Colonic mucosa (tissue), 4 donors: ENCODE measurements around the gene ACADM. TPM values are rescaled to one million over a fixed set of nuclear protein-coding genes. Genes with fewer than 3 reads are reported as not detected.

ENCODE experiments used
- DNase-seq: peaks from one replicate; pipeline ENCODE4 v3.0.0-alpha.2; 2020
- H3K27ac ChIP-seq: fragments of 200-600 bp; one replicate; pipeline ENCODE4 v1.8.0; 2021
- H3K27me3 ChIP-seq: fragments of 200-600 bp; one replicate; pipeline ENCODE4 v1.8.0; 2021
- H3K36me3 ChIP-seq: fragments of 200-600 bp; one replicate; pipeline ENCODE4 v1.8.0; 2021
- H3K4me1 ChIP-seq: fragments of 200-600 bp; one replicate; pipeline ENCODE4 v1.8.0; 2021; ENCODE audit warnings: mild to moderate bottlenecking
- H3K4me3 ChIP-seq: fragments of 200-600 bp; one replicate; pipeline ENCODE4 v1.8.0; 2021
- H3K9ac ChIP-seq, 2 donors: one replicate each; pipeline ENCODE4 v1.7.0; 2013; ENCODE audit warnings: control low read depth in 2 of 2, low read depth in 2 of 2, low read length in 2 of 2
- H3K9me3 ChIP-seq: fragments of 200-600 bp; one replicate; pipeline ENCODE4 v1.8.0; 2021
- CTCF ChIP-seq: fragments of 200-600 bp; IDR thresholded peaks from one replicate; pipeline ENCODE4 v1.8.0; 2022; ENCODE audit warnings: antibody characterized with exemption, mild to moderate bottlenecking
- intact Hi-C: fragments of 100-400 bp; cut with DNase I; formaldehyde crosslinking; loops from one replicate; pipeline ENCODE4 v1.14.1; 2022
- total RNA-seq, 2 donors: library from RNA; stranded (reverse); fragmentation: NEBNext Ultra II Directional in 1 of 2; extraction: Animal tissue kit (Norgen Biotek cat#: 25700) in 1 of 2; gene quantifications; one replicate each; pipeline ENCODE4 v1.2.1, GENCODE V29; 2021
- donor health status: healthy.
- donor health status: DM: no; HTN: no; CAD: no.
- donor health status: DM: no; HTN: no; CAD: no.

The ACADM gene
- total RNA-seq, 2 donors from 2014 or later, result 38.2 to 68.9 TPM

- Histone ChIP-seq H3K4me3 (no peak overlapping the region), H3K36me3 (no peaks in the 10 kb centered on the region), H3K9ac (no peak overlapping the region), H3K27ac (no peak overlapping the region), H3K9me3 (no peaks in the 10 kb centered on the region), H3K4me1 (no peaks in the 10 kb centered on the region), H3K27me3 (no peaks in the 10 kb centered on the region)
- intact Hi-C loops, result no loop called here
- DNase-seq, result no peak
- TF ChIP-seq CTCF, result no peak
Measured at GRCh38 chr1:75707191-75707590, 17.3 kb upstream of the ACADM start.

DNA sequence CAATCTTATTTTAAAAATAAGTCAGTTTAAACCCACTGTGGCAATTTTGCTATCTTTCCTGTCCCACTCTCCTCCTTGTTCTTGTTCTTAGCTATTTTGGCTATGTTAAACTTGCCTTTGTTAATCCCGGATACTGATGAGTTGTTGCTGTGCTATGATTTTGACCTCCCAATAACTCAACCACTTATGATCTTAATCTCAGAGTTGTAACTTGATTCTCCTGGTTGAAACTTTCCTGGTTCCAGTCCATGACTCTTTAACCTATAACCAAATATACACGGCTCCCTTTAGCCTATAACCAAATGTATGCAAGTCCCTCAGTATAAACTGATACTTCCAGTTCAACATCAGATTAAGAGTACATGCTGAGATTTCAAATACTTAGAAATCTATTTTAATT lies 15.6 kb upstream of the ACADM start:
- no peak overlapping the region for H3K27ac ChIP-seq
- no peak overlapping the region for H3K4me3 ChIP-seq
- no peaks in the 10 kb centered on the region for H3K27me3 ChIP-seq
- no peak for TF ChIP-seq CTCF
- DNase-seq, result no peak
- no peaks in the 10 kb centered on the region for H3K4me1 ChIP-seq
- no peak overlapping the region for H3K9ac ChIP-seq
- H3K36me3 ChIP-seq, result no peaks in the 10 kb centered on the region
- intact Hi-C loops, result no loop called here
- H3K9me3 ChIP-seq, result no peaks in the 10 kb centered on the region

DNA sequence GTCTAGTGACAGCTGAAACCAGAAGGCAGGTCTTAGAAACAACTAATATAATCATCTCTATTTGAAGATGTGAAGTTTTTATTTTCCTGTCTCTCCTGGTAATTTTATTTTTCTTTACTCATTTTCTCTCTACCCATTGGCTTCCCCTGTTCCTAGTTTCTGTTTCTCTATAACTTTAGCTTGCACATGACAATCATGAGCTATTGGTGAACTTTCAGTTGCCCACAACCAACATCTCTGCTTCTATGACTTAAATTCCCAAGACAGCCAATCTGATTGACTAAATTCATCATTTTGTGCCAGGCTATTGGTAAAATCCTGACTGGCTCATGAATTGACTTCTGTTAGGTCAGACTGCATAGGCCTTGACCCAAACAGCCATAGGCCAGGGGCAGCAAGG lies 13.7 kb upstream of the ACADM start:
- TF ChIP-seq CTCF, result no peak
- no peak overlapping the region for H3K27ac ChIP-seq
- H3K4me3 ChIP-seq, result no peak overlapping the region
- H3K27me3 ChIP-seq, result no peaks in the 10 kb centered on the region
- DNase-seq, result no peak
- no peaks in the 10 kb centered on the region for H3K36me3 ChIP-seq
- H3K4me1 ChIP-seq, result no peaks in the 10 kb centered on the region
- no peaks in the 10 kb centered on the region for H3K9me3 ChIP-seq
- no peak overlapping the region for H3K9ac ChIP-seq
- intact Hi-C loops, result no loop called here

DNA sequence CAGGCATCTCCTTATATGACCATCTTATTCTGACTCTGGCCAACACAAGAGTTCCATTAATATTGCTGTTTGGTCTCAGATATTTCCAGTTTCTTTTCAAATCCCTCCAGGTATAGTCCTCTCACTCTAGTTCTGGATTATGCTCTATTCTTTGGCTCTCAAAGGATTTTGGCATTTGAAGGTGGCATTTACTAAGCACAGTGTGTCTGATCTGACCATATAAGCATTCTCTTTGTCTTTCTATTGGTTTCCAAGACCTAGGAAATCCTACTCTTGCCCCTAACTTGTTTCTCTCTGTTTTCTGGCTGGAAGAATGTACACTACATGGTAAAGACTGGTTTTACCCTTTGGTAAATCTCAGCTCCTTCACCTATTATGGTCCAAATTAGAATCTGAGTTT lies 12.7 kb upstream of the ACADM start:
- Histone ChIP-seq H3K36me3 (no peaks in the 10 kb centered on the region), H3K27ac (no peak overlapping the region), H3K4me1 (no peaks in the 10 kb centered on the region), H3K27me3 (no peaks in the 10 kb centered on the region), H3K9me3 (no peaks in the 10 kb centered on the region), H3K9ac (no peak overlapping the region), H3K4me3 (no peak overlapping the region)
- DNase-seq, result no peak
- TF ChIP-seq CTCF, result no peak
- intact Hi-C loops, result no loop called here

- Histone ChIP-seq H3K4me1 (no peaks in the 10 kb centered on the region), H3K27ac (no peak overlapping the region), H3K36me3 (no peaks in the 10 kb centered on the region), H3K27me3 (no peaks in the 10 kb centered on the region), H3K9ac (no peak overlapping the region), H3K9me3 (no peaks in the 10 kb centered on the region), H3K4me3 (no peak overlapping the region)
- intact Hi-C loops, result no loop called here
- no peak for TF ChIP-seq CTCF
- no peak for DNase-seq
Measured at GRCh38 chr1:75712306-75712705, 12.2 kb upstream of the ACADM start.

GRCh38 chr1:75719810-75720209 lies 4.7 kb upstream of the ACADM start:
- H3K4me1 ChIP-seq, result no peaks in the 10 kb centered on the region
- H3K9ac ChIP-seq, result no peak overlapping the region
- no peaks in the 10 kb centered on the region for H3K9me3 ChIP-seq
- no peak overlapping the region for H3K4me3 ChIP-seq
- no peak overlapping the region for H3K27ac ChIP-seq
- H3K27me3 ChIP-seq, result no peaks in the 10 kb centered on the region
- no peaks in the 10 kb centered on the region for H3K36me3 ChIP-seq
- DNase-seq, result no peak
- TF ChIP-seq CTCF, result no peak
- intact Hi-C loops, result no loop called here
